Activated CD4-positive, alpha-beta T cell treated with anti-CD3 and anti-CD28 coated beads, Interleukin-10, Interleukin-2, amounts not matched to agents 100 ng/mL and 50 ng/mL, durations not matched to agents 16 hours and 8 hours (primary cell): Measurements from ENCODE around the gene CACNB3.
"Not testable (repeated sequence)": the region's sequence is repeated elsewhere in the genome, so short reads cannot be mapped to it uniquely, and the experiment has no call there.

Source experiments
- DNase-seq: peaks from one replicate; pipeline ENCODE4 v3.0.0-alpha.2; 2020

Gene CACNB3

DNA sequence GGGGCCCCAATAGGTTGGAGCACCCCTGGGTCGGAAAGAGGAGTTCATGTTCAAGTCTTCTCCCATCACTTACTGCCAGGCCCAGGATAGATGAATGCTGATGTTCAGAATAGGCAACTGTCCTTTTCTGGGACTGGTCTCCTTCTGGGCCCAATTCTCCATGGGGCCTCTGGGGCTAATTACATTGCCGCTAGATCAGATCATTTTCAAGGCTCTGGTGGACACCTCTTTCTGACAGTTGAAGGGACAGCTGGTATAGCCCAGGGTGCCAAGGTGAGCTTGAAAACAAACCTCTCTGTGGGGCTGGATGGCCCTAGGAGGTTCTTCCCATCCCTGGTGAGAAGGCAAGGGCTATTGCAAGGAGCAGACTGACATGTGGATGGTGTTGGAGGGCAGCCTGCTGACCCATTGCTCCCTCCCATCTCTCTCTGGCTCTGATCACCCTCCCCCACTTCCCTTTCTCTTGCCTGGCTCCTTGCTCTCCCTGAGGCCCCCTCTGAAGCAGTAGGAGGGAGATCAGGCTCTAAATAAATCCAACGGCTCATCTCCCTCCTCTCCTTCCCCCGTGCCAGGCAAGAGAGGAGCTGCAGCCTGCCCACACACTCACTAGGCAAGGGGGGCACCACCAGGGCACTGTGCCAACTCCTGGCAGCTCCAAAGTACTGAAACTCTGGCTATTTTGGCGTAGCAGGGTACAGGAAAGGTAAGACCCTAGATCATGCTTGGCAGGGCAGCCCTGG is 1.9 kb downstream of the CACNB3 start:
- no peak for DNase-seq

- DNase-seq = no peak
Observed at GRCh38 chr12:48822139-48822538, 3.8 kb downstream of the CACNB3 start.

DNA sequence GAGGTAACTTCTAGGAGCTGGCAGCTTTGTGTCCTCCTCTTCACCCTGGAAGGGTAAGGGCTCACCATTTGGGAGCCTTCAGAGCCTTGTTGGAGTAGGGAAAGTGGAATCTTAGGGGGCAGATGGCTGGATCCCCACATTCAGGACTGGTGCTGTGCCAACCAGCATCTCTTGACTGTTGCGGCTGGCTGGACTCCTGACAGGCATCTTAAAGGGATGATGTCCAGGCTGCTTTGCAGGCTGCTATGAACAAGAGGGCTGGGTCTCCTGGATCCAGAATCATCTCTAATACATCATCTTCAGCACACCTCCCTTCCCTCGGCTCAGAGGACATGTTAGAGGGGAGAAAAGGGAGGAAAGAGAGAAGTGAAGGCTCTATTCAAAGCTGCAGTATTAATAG is 4.4 kb downstream of the CACNB3 start:
- no peak for DNase-seq

DNA sequence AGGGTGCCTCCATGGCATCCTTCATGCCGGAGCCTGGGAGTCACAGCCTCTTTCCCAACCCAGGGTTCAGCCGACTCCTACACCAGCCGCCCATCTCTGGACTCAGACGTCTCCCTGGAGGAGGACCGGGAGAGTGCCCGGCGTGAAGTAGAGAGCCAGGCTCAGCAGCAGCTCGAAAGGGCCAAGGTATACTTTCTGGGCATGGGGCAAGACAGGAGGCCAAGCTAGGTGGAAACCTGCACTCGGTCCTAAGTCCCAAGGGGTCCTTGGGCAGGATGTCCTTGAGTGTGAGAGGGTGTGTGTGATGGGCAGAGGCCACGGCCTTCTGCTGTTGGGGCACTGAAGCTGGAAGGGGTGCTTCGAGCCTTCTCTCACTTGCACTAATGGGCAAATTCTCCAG is 5.0 kb downstream of the CACNB3 start:
- no peak for DNase-seq

- DNase-seq = peak; percentile 52
Observed at GRCh38 chr12:48824112-48824511, 5.8 kb downstream of the CACNB3 start.

DNA sequence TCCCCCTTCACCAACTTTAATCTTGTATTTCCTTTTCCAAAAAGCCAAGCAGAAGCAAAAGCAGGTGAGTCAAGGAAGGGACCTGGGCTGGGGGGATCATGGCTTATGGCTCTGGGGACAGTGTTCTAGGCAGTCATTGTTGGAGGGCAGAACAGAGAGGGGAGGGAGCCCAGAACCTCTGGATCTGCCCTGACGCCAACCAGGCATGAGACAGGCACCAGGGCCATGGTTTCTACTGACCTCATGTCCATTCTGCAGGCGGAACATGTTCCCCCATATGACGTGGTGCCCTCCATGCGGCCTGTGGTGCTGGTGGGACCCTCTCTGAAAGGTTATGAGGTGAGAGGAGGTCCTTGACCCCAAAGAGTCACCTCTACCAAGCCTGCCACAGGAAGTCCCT is 6.6 kb downstream of the CACNB3 start:
- no peak for DNase-seq

GRCh38 chr12:48826209-48826855 is 8.0 kb downstream of the CACNB3 start:
- no peak for DNase-seq

DNA sequence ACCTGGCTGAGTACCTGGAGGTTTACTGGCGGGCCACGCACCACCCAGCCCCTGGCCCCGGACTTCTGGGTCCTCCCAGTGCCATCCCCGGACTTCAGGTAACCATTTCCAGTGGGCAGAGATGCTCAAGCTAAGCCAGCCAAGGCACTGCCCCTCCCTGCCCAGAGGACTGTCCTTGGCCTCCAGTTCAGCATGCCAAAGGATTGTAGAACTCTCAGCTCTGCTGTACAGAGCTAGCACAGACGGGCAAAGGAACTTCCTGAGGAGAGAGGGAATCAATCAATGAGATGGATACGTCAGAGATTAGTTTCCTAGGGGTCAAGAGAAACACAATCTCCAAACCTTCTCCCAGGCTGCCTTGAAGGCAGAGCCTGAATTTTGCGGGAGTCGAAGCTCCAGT is 8.7 kb downstream of the CACNB3 start:
- no peak for DNase-seq

DNA sequence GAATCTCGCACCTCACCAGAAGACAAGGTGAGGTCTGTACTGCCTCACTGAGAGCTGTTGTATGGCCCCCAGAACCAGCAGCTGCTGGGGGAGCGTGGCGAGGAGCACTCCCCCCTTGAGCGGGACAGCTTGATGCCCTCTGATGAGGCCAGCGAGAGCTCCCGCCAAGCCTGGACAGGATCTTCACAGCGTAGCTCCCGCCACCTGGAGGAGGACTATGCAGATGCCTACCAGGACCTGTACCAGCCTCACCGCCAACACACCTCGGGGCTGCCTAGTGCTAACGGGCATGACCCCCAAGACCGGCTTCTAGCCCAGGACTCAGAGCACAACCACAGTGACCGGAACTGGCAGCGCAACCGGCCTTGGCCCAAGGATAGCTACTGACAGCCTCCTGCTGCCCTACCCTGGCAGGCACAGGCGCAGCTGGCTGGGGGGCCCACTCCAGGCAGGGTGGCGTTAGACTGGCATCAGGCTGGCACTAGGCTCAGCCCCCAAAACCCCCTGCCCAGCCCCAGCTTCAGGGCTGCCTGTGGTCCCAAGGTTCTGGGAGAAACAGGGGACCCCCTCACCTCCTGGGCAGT is 9.3 kb downstream of the CACNB3 start:
- DNase-seq = no peak

DNA sequence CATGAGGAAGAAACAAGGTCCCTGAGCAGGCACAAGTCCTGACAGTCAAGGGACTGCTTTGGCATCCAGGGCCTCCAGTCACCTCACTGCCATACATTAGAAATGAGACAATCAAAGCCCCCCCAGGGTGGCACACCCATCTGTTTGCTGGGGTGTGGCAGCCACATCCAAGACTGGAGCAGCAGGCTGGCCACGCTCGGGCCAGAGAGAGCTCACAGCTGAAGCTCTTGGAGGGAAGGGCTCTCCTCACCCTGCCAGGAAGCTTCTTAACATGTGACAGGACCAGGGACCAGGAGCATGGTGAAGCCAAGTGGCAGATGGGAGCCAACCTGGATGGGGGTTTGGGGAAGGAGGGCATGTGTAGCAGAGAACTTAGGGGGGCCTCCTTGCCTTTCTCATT is 10.0 kb downstream of the CACNB3 start:
- DNase-seq = no peak

GRCh38 chr12:48828841-48829575 is 10.7 kb downstream of the CACNB3 start:
- no peak for DNase-seq

DNA sequence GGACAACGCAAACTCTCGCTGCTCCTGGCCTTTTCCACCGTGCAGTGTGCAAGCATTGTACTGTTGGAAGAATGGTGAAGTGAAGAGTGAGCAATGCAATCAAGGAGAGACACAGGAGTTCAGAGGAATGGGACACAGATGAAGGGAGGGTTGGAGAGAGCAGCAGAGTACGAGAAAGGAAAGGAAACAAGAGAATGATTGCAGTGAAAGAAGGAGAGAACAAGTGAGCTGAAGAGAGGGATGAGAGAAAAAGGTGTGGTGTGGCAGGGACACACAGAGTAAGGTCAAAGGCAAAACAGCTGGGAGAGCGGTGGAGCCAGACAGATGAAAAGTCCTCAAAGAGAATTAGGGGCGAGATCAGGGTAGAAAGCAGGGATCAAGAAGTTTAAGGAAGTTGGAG is 13.0 kb downstream of the CACNB3 start:
- DNase-seq = no peak

- no peak for DNase-seq
Observed at GRCh38 chr12:48832321-48833060, 14.2 kb downstream of the CACNB3 start.

DNA sequence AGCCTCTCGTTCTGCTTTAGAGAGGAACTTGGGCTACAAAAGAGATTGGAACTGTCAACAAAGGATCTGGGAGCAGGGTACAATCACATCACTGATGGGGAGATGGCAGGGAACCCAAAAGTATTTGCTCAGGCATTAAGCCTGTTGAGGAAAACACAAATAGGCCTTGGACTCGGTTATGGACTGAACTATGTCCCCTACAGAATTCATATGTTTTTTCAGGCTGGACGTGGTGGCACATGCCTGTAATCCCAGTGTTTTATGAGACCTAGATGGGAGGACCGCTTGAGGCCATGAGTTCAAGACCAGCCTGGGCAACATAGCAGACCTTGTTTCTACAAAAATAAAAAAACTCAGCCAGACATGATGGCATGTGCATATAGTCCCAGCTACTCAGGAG is 19.8 kb downstream of the CACNB3 start:
- DNase-seq = no peak

GRCh38 chr12:48842021-48842420 is 23.7 kb downstream of the CACNB3 start:
- not testable (repeated sequence) for DNase-seq

DNA sequence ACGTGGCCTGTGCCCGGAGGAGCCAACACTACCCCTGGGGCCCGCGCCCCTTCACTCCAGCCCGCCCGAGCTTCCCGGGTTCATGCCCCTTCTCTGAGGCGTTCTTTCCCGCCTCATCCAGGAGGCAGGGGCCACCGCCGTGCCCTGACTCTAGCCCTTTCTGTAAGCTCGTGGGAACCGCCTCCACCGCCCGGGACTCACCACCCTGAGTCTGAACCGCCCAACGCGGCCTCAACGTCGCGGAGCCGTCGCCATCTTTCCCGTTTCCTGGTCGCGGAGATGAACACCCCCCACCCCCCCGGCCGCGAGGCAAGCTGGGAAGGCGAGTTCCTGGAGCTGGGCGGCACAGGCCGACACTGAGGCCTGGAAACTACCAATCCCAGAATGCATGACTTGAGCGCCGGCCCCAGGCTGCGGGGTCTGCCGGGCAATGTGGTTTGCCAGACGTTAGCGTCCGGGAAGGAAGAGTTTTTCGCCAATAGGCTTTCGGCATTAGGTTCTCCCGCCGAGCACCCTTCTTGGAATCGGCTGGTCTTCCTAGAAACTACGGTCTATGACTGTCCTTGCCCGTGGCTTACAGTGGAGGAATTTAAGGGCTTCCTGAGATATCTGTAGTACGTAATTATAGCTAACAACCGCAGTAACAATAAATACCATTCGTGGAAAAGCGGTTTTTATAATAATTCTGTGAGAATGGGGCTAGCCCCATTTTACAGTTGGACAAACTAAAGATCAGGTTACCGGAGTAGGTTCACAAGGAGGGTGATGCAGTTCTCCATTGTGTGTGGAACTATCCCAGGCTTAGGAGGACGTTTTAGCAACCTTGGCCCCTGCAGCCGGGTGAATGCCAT is 33.8 kb downstream of the CACNB3 start, which contains the start of gene DDX23:
TSS of gene DDX23 (minus strand) at position 281 of the 851 bp plus-strand sequence. CDS start 6,381 bp downstream, outside the sequence.
- DNase-seq = peak; percentile 98

- DNase-seq = peak; percentile 91
Observed at GRCh38 chr12:48852734-48853688, 34.7 kb downstream of the CACNB3 start.

DNA sequence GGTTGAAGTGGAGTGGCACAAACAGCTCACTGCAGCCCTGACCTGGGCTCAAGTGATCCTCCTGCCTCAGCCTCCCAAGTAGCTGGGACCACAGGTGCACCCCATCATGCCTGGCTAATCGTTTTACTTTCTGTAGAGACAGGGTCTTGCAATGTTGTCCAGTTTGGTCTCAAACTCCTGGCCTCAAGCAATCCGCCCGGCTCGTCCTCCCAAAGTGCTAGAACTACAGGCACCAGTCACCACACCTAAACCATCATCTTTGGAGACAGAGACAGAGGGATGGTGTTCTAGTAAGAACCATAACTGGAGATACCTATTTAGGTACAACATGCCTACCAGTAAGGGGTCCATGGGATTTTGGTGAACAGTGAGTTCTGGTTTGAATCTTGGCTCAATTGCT is 36.2 kb downstream of the CACNB3 start:
- DNase-seq = no peak

- DNase-seq = not testable (repeated sequence)
Observed at GRCh38 chr12:48854932-48855331, 36.6 kb downstream of the CACNB3 start.

DNA sequence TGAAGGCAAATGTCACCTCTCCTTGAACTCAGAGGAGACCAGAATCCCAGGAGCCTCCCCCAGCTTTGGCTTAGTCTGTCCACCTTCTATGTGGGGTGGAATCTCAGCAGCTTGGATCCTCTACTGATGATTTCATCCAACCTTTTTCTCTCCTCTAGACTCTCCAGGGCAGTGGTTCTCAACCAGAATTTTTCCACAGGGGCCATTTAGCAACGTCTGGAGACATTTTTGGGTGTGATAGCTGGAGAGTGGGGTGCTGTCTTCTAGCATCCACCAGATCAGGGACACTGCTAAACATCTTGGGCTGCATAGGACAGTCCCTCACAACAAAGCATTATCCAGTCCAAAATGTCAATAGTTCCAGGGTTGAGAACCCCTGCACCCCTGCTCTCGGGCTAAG is 38.1 kb downstream of the CACNB3 start:
- DNase-seq = no peak
